Retinal pigment epithelial cell (primary cell): ENCODE data around the gene IL12RB2.
"Not testable (repeated sequence)": the region's sequence is repeated elsewhere in the genome, so short reads cannot be mapped to it uniquely, and the experiment has no call there.

Source experiments
- DNase-seq: peaks from one replicate; pipeline ENCODE4 v3.0.0-alpha.2; 2010; ENCODE audit warnings: low read depth
- H3K4me3 ChIP-seq: 2 replicates; pipeline ENCODE4 v1.5.1; 2011; ENCODE audit warnings: mild to moderate bottlenecking, low read length, control low read depth, moderate library complexity
- CTCF ChIP-seq: conservative IDR thresholded peaks from 2 replicates; pipeline ENCODE4 v1.5.1; 2011; ENCODE audit warnings: low read depth, low read length, control low read depth, inconsistent platforms

Gene IL12RB2

GRCh38 chr1:67393737-67394136 is 86.1 kb downstream of the IL12RB2 start:
- H3K4me3 ChIP-seq = no peak overlapping the region
- no peak for DNase-seq
- TF ChIP-seq CTCF = no peak

- H3K4me3 ChIP-seq = no peak overlapping the region
- no peak for TF ChIP-seq CTCF
- no peak for DNase-seq
Measured at GRCh38 chr1:67394548-67394947, 86.9 kb downstream of the IL12RB2 start.

GRCh38 chr1:67399199-67399993 is 91.7 kb downstream of the IL12RB2 start:
- H3K4me3 ChIP-seq = no peak overlapping the region
- DNase-seq = no peak
- TF ChIP-seq CTCF = no peak

GRCh38 chr1:67400029-67400786 is 92.5 kb downstream of the IL12RB2 start:
- not testable (repeated sequence) for H3K4me3 ChIP-seq

GRCh38 chr1:67401443-67401842 is 93.8 kb downstream of the IL12RB2 start:
- H3K4me3 ChIP-seq = no peak overlapping the region
- no peak for TF ChIP-seq CTCF
- no peak for DNase-seq

More at GRCh38 chr1:67400029-67400786, 92.5 kb downstream of the IL12RB2 start:
- DNase-seq = peak; percentile 59

- peak; percentile 85 for DNase-seq
- H3K4me3 ChIP-seq = no peak overlapping the region
- TF ChIP-seq CTCF = no peak
Measured at GRCh38 chr1:67404212-67404620, 96.5 kb downstream of the IL12RB2 start.

- TF ChIP-seq CTCF = no peak
- DNase-seq = peak; percentile 65
Measured at GRCh38 chr1:67405473-67406245, 98.0 kb downstream of the IL12RB2 start.

More at GRCh38 chr1:67405473-67406245, 98.0 kb downstream of the IL12RB2 start:
- no peak overlapping the region for H3K4me3 ChIP-seq
